Measurements from ENCODE around the gene SERINC1. TPM values are rescaled to one million over a fixed set of nuclear protein-coding genes. Genes with fewer than 3 reads are reported as not detected.

SERINC1 gene
- total RNA-seq, 1 experiment from 2014 or later = 31.3 TPM

GRCh38 chr6:122429323-122429722 lies 42.3 kb downstream of the SERINC1 start:
- DNase-seq (ENCODE audit: low spot score) = no peak
- ChIA-PET CTCF (no interaction called here), POLR2A (no interaction called here)

GRCh38 chr6:122428781-122429180 lies 42.8 kb downstream of the SERINC1 start:
- CTCF ChIA-PET = no interaction called here
- Mint-ChIP-seq H3K4me1 (no peaks in the 10 kb centered on the region), H3K4me3 (no peak overlapping the region), H3K36me3 (peaks cover 13% of the 10 kb centered on the region), H3K27me3 (ENCODE audit: low read depth) (no peaks in the 10 kb centered on the region), H3K27ac (no peak overlapping the region), H3K9me3 (no peaks in the 10 kb centered on the region)
- ATAC-seq (no peak), DNase-seq (ENCODE audit: low spot score) (no peak)
- POLR2A ChIA-PET = no interaction called here
- TF ChIP-seq MXD4 (CRISPR knock-in tag; IDR thresholded peaks at IDR 0.05; ENCODE audit: borderline replicate concordance) (no peak), NR2C2 (CRISPR knock-in tag; IDR thresholded peaks at IDR 0.05) (no peak), CBFB (CRISPR knock-in tag; IDR thresholded peaks at IDR 0.05; ENCODE audit: low read depth) (no peak), KAT7 (CRISPR knock-in tag; IDR thresholded peaks at IDR 0.05; ENCODE audit: borderline replicate concordance) (no peak), FOXP4 (CRISPR knock-in tag; IDR thresholded peaks at IDR 0.05) (no peak), SMAD3 (CRISPR knock-in tag; IDR thresholded peaks at IDR 0.05; ENCODE audit: borderline replicate concordance) (no peak), FOXK1 (CRISPR knock-in tag; IDR thresholded peaks at IDR 0.05) (no peak), ZNF219 (CRISPR knock-in tag; IDR thresholded peaks at IDR 0.05; ENCODE audit: borderline replicate concordance) (no peak), STAT6 (CRISPR knock-in tag; conservative IDR thresholded peaks at IDR 0.05; ENCODE audit: low read depth) (no peak), AFF4 (CRISPR knock-in tag; IDR thresholded peaks at IDR 0.05; ENCODE audit: borderline replicate concordance) (no peak), ZNF281 (CRISPR knock-in tag; IDR thresholded peaks at IDR 0.05) (no peak), NFATC4 (CRISPR knock-in tag; IDR thresholded peaks at IDR 0.05) (no peak), JAZF1 (CRISPR knock-in tag; IDR thresholded peaks at IDR 0.05) (no peak)

More at GRCh38 chr6:122429323-122429722, 42.3 kb downstream of the SERINC1 start:
- H3K27me3 Mint-ChIP-seq (ENCODE audit: low read depth) = no peaks in the 10 kb centered on the region
- H3K4me3 Mint-ChIP-seq = no peak overlapping the region
- no peak for ATAC-seq
- no peak overlapping the region for H3K27ac Mint-ChIP-seq
- no peak for TF ChIP-seq NR3C1 (CRISPR knock-in tag; conservative IDR thresholded peaks at IDR 0.05; ENCODE audit: low read depth)
- TF ChIP-seq MAX (CRISPR knock-in tag; IDR thresholded peaks at IDR 0.05) = no peak
- TF ChIP-seq JUN (CRISPR knock-in tag; IDR thresholded peaks at IDR 0.05) = no peak
- peaks cover 14% of the 10 kb centered on the region for H3K36me3 Mint-ChIP-seq
- H3K4me1 Mint-ChIP-seq = no peaks in the 10 kb centered on the region
- no peaks in the 10 kb centered on the region for H3K9me3 Mint-ChIP-seq

All from WTC11 (cell line).